LoVo (cell line): ENCODE measurements around the gene TTLL3.
A peak's percentile ranks its signal among the peaks of the same experiment; 100 is the strongest.
"Not testable (repeated sequence)": the region's sequence is repeated elsewhere in the genome, so short reads cannot be mapped to it uniquely, and the experiment has no call there.

ENCODE experiments used
- DNase-seq: peaks from one replicate; pipeline ENCODE4 v3.0.0-alpha.2; 2016; ENCODE audit warnings: low spot score

TTLL3 gene

GRCh38 chr3:9869955-9870354, 59.9 kb downstream of the TTLL3 start:
- DNase-seq: no peak

GRCh38 chr3:9870978-9871377, 60.9 kb downstream of the TTLL3 start:
- DNase-seq: peak; percentile 18

- DNase-seq: not testable (repeated sequence)
Measured at GRCh38 chr3:9872067-9872466, 62.0 kb downstream of the TTLL3 start.

GRCh38 chr3:9875448-9875847, 65.4 kb downstream of the TTLL3 start:
- no peak for DNase-seq

GRCh38 chr3:9876255-9876654, 66.2 kb downstream of the TTLL3 start:
- not testable (repeated sequence) for DNase-seq

GRCh38 chr3:9876991-9877390, 66.9 kb downstream of the TTLL3 start:
- DNase-seq: no peak

- DNase-seq: peak; percentile 77
Measured at GRCh38 chr3:9878700-9879099, 68.6 kb downstream of the TTLL3 start.

- DNase-seq: no peak
Measured at GRCh38 chr3:9879830-9880549, 69.9 kb downstream of the TTLL3 start, which contains the start of gene CIDEC. TSS of gene CIDEC (minus strand) at chr3:9880253. CDS start at chr3:9878486, 1,767 bp downstream.

GRCh38 chr3:9881441-9881840, 71.4 kb downstream of the TTLL3 start:
- no peak for DNase-seq

GRCh38 chr3:9883706-9884554, 73.9 kb downstream of the TTLL3 start:
- no peak for DNase-seq

GRCh38 chr3:9884555-9885165, 74.6 kb downstream of the TTLL3 start:
- DNase-seq: peak; percentile 95
